ENCODE measurements around the gene SGMS2.

The SGMS2 gene

DNA sequence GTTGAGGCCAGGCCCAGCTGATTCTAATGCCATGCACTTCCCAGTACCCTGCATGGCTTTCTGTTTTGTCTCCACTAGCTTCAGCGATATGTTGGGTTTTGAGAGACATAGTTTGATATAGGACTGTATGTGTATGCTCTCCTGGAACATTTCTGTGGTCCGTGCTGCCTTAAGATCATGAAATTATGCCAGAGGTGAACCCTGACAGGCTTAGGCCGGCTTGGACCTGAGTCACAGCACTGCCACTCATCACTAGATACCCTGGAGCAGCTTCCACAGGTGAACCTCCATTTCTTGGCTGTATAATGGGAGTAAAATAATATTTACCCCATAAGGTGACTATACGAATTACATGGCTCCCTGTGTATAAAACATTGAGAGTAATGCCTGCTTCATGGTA lies 6.4 kb downstream of the SGMS2 start:
- DNase-seq = no peak

DNA sequence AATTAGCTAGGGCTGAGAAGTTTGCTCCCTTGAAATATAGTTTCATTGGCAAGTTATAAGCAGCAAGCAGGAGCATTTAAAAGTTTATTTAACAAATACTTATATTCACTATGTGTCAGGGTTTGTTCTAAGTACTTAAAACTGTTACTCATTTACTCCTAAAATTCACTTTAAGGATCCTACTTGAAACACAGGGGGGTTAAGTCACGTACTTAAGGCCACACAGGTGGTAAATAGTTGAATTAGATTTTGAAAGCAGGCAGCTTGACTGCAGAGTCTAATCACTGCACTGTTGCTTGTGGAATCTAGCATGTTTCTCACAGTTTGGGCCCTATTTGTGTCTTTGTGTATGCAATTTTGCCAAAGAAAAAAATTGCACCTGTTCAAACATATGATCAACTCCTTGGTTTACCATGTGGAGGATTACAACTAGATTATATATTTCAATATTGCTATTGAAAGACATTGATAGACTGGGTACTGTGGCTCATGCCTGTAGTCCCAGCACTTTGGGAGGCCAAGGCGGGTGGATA lies 7.6 kb downstream of the SGMS2 start:
- DNase-seq = no peak

DNA sequence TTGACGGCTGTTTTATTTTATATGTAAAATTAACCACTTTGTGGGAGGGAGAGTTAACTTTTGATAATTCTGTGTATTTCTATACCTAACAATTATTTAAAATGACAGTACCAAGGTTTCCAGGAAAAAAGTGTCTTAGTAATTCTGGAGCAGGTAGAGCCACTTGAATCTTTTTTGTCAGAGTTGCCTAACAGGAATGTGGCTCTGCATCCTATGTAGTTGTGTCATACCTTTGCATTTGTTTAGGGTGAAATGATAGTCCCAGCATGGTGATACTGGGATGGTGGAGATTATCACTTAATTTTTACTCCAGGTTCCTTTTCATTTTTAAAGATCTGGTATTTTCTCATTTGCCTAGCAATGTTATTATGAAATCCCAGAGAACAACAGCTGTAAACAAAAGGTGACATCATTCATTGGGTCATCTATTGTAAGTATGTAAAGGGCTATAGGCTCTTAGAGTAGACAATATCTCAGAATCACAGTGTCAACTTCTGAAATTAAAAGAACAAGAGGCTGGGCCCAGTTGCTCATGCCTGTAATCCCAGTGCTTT lies 9.6 kb downstream of the SGMS2 start:
- DNase-seq = no peak

DNA sequence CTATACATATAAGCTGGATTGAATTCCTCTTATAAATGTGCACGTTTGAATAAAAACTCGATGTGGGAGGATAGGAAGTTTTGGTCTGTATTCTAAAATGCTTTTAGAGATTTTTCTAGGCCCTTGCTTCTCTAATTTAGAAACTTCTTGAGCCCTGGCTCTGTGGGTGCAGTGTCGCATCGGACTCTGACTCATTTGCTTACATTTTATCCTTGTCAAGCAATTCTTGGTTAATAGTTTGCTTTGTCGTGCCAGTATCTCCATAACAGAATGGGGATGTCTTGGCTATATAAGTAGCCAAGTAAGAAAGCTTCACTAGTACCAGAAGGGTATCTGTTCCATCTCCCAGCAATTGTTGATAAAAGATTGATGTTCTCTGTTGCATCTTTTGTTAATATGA lies 10.7 kb downstream of the SGMS2 start:
- no peak for DNase-seq

DNA sequence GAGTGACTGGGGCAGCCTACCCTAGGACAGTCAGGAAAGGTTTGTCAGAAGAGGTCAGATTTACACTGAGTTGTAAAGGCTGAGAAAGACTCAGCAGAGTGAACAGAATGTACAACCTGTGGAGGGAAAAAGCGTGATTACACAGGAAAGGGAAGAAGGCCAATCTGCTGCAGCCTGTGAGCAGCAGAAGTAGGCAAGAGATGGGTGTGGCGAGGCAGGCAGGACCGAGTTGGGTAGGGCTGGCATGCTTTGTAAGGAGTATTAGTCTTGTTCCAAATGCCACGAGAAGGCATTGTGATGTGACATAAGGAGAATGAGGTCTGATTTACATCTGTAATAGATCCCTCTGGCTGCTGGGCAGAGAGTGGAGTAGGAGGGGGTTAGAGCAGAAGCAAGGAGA lies 12.6 kb downstream of the SGMS2 start:
- DNase-seq = no peak

DNA sequence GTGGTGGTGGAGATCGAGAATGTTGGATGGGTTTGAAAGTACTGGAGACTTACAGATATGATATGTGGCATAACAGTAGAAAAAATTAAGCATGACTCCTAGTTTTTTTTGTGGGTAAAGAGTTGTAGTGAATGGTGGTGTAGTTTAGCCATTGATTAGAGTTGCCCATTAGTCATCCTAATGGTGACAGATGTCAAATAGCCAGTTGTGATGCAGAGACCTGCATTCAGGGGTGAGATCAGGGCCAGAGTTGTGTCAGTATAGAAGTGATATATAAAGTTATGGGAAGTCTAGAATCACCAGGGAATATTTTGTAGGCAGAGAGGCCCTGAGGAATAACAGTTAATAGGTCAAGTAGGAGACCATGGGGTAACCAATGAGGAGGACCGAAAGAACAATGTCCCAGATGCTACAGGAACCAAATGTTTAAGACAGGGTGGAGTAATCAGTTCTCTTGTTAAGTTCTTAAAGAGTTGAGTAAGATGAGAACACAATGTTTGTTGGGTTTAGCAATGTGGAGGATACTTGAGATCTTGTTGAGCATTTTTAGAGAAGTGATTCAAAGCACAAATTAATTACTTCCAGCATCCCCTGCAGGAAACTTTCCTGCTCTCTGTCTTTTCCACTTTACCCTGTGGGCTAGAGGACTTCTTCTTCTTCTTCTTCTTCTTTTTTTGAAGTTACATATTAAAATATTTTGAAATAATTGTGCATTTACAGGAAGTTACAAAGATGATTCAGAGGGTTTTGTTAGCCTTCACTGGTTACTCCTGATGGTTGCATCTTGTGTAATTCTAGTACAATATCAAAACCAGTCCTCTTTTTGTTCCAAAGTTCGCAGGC lies 13.3 kb downstream of the SGMS2 start:
- no peak for DNase-seq

DNA sequence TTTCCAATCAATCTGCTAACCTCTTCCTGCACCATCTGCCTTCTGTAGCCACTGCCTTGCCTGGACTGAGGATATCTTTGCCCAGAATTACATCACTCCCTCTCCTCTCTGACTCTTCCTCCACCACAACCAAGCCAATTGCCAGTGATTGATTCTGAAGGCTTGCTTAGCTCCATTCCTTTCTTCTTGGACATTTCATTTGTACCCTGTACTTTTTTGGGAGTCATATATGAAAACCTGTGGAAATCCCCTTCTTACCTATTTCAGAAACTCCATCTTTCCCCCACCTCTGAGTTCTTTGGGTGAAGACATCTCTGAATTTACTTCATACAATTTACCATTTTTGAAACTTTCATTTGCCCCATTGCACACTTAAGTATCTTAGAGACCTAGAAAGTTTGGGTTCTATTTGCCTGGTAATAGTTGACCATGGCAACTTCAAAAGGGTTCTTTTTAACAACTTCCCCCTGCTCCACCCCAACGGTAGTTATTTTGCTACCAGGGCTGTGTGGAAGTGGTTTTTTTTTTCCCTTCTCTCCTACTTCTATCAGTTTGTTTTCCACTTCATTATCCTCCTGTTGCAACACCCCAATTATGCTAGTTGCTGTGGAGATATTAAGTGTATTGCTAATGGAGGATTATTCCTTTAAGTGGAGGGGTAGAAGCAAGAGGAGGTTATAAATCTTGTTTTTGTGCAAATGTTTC lies 14.3 kb downstream of the SGMS2 start:
- no peak for DNase-seq

DNA sequence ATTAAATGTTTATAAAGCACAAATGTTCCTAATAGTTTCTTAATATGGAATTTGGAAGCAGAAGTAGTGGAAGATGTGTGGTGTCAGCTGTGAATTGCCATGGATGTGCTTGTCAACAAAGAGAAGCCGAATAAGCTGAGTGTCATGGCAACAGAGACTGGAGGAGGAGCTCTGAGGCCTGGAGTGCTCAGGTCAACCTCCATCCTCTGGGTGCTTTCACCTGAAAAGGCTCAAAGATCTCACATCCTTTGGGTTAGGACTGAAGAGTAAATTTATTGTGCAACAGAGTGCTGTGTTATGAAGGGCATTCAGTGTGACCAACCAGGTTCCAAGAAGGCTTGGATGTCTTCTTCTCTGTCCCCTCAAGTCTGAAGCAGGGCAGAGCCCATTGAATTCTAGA lies 18.7 kb downstream of the SGMS2 start:
- DNase-seq = no peak

DNA sequence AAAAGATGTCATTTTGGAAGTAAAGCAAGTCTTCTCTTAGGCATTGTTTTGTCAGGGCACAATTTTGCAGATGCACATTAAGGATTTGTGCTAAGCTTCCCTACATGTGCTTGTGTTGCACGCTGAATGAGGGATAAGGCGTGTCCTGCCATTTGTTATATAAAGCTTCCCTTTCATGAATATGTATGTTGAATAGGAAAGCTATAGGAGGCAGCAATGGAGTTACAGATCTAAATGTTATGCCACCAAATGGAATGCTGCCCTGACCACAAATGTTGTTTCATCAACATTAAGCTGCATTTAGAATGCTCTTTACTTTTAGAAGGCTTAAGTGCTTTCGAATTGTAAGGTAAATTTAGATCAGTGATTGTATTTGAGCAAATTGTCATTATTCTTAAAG lies 20.9 kb downstream of the SGMS2 start:
- DNase-seq = no peak

DNA sequence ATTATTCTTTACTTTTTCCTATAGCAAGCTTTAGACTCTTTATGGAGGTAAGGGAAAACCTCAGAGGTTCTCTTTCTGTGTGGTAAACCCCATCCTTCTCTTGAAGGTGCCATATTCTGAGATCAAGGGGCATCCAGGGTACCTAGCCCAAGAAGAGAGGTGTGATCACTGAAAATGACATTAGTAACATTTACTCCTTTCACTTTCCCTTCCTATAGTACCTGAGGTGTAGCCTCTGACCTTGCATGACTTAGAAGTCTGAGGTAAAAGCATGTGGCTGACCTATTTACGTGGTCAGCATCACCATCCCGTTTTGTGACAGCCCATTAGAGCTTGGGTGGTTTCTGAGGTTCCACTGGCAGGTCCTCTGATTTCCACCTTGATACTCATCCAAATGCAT lies 25.7 kb downstream of the SGMS2 start:
- DNase-seq = no peak

DNA sequence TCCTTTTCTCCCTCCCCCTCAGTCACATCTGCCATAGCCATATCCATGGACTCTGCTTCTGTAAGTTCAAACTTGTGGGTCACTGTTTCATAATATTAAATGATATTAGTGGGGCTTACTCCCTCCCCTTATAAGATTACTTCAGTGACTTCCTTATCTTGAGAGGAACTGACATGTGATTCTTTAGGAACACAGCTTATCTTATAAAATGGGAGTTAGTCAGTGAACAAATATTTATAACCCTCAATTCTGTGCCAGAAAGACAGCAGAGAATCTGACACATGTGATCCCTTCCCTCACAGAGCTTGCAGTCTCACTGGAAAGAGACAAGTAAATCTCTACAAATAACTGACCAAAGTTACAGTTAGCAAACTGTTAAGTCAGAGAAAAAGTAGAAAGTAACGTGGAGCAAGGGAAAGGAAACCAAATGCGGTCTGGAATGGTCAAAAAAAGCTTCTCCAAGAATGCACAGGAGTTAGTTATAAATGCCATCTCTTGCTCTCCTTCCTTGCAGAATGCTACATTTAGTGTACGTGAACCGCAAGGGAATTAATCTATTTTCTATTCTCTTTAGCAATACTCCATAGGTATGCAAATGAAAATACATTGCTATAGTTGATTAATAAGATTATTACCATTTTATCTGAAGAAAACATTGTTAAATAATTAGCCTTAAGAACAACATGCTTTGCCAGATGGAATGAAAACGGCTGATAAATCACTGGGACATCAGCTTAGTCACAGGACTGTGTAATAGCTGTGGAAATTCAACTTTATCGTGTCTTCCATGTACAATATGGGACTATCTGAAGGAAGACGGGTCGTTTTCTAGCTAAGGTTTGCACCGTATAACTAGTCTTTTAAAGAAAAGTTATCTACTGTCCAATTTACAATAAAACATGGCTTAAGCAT lies 29.0 kb downstream of the SGMS2 start:
- DNase-seq = no peak

DNA sequence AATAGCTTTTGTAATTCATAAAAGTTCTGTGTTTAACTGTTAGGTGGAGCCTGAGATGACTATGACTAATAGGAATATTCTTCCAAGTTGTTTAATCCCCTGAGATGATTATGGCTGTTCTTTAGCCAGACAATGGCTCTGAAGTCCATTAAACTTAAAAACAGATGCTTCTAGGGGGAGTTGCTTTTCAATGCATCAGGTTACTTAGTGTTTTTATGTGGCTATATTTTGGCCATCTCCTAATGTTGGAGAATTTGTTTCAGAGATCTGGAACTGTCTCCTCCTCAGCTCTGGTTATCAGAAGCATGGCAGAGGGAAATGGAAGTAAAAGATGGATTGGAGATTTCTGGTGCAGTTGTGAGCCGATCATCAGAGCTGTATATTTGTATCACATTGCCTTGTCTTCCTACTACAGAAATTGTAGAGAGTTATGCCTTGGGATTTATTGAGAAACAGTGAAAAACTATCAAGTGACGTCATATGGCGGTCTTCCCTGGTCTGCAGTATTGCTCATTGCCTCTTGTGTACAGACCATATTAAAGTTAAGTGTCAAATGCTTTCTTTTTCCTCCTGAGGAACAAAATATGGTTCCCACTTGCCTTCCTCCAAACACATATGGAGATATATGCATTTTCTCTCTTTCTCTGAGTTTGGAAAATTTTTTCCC lies 29.8 kb downstream of the SGMS2 start:
- no peak for DNase-seq

DNA sequence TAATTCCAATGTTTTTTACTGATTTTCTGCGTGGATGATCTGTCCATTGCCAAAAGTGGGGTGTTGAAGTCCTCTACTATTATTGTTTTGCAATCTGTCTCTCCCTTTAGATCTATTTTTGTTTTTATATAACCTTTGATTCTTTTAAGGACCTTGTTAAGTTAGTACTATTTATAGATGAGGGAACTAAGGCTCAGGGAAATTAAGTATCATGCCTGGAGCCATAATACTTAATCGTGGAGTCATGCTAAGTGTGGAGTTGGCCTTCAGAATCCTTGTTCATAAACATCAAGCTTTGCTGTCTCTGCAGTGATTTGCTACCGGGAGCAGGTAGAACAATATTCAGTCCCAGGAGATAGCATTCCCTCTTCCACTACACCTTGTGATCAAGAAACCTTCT lies 31.0 kb downstream of the SGMS2 start:
- DNase-seq = no peak

DNA sequence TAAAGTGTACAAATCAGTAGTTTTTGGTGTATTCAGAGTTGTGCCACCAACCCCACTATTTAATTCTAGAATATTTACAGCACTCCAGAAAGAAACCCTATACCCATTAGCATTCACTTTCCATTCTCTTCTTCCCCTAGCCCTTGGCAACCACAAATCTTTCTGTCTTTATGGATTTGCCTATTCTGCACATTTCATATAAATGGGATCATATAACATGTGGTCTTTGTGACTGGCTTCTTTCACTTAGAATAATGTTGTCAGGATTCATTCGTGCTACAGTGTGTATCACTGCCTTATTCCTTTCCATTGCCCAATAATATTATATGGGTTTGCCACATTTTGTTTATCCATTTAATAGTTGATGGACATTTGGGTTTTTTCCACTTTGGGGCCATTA lies 32.2 kb downstream of the SGMS2 start:
- DNase-seq = no peak

DNA sequence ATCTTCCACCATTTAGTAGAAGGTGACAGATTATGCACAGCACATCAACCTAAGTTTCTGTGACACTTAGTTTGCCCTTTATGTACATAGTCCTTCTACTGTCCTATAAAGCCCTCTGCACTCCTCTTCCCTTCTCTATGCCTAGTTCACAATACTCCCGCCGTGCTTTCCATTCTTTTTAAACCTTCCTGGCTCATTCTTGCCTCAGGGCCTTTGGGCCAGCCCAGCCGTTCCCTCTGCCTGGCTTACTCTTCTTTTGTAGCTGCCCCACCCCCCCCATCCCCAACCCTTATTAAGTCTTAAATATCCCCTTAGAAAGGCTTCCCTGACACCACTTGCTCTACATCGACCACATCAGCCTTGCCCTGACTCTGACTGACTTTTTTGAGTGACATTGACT lies 33.0 kb downstream of the SGMS2 start:
- no peak for DNase-seq

DNA sequence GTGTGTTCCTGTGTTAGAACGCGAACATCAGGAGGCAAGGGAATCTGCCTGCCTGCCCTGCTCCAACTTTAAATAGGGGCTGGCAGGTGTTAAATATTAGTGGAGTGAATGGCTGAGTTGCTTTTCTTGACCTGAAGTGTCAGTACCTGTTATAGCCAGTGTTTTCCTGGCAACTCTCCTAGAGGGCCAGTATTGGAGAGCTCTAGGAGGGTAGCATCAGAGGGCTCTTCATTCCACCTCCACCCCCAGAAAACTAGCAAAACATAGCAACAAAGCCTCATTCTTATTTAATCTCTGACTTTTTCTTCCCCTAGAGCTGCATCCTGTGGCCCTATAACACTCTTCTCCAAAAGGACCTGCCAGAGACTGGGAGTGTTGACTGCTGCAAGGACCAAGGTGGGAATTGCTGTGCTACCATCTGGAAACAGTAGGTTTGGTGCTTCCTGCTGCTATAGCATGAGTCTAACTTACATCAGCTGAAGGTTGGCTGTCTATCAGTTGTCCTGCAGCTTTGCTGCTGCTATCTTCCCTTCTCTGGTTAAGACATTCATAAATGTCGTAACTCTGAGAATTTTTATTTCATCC lies 33.5 kb downstream of the SGMS2 start:
- DNase-seq = no peak

DNA sequence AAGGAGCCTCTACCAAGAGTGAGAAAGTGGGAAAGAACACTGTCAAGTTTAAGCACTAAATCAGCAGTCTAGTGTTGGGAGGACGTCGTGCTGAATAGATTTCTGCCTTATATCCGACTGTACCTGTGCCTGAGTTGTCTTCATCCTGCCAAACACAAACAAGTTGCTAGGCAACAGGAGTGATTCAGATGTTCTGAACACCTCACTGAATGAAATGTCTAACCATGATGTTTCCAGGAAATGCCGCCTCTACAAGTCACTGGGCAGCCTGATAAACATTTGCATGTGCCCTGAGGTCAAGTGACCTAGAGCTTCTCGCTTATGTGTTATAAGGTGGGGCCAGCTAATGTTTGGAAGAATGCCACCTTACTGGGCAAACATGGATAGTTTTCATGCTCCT lies 37.9 kb downstream of the SGMS2 start:
- no peak for DNase-seq

DNA sequence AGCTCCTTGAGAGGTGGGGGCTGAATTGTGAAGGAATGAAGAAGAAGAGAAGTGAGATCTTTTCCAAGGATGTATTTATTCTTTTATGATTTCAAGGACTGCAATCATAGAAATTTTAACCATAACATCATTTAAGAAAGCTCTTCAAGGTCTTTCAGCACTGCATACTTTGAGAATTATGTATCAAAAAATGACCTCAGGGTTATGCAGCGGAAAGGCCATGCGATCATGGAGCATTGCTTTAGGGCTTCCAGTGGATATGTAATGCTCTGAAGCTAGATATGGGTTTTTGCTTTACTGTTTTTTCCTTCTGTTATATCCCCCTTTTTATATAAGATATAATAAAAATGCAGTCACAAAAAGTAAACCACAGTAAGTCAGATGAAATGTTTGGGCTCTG lies 38.7 kb downstream of the SGMS2 start:
- no peak for DNase-seq

DNA sequence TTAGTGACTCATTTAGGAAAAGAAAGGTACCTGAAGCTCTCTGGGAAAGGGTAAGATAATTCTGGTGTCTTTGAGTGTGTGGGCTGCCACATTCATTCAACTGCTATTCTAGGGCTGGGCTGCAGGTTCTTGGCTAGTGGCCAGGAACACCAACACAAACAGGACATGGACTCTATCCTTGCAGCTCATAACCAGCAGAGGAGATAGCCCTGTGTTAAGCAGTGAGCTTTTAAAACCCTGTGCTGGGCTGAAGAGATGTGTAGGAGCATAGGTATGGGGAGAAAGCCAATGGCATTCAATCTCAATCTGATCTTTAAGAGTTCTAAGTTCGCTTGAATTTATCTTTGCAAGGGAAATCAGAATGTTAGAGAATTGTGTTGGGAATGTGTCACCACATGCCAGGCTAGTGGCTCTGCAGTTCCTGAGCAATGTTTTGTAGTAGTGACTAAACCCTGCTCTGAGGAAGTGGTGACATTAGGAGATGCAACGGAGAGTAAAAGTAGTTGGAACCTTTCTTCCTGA lies 39.2 kb downstream of the SGMS2 start:
- no peak for DNase-seq

DNA sequence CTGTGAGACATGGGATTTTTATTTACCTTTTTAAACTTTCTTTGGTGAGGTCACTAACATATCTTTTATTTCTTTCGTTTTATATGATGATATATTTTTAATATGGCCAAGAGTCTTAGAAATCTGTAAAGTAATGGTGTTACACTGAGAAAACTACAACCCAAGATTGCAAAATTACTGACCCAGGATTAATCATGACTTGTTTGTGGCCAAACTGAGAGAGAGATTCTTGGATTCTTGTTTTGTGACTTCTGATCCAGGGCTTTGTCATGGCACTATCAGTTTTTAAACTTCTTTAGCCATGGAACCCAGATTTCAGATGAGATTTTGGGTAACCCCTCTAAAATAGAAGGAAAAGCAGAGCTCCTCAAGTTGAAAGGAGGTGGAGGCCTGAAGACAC lies 42.0 kb downstream of the SGMS2 start:
- no peak for DNase-seq

DNA sequence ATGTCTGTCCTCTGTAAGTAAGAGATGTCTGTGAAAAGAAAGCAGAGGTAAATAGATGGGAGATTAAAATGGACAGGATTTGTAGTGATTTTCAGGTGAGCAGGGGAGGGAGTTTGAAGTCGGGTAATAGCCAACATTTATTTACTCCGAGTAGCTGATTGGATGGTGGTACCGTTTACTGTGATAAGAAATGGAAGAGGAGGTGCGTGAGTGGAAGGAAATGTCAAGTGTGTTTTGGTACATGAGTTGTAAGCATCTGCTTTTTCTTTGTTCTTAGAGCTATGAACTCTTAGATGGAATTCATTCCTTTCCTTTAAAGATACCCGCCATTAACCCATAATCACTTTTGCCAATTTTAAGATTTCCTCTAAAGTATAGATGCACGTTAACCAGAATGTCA lies 45.5 kb downstream of the SGMS2 start:
- DNase-seq = no peak

All from DMS79 (cell line).